Stimulated activated CD4-positive, alpha-beta T cell treated with anti-CD3 and anti-CD28 coated beads, Interleukin-2, amount 100 ng/mL, for 4 hours (primary cell): ENCODE data around the gene MXRA5.
"Not testable (repeated sequence)": the region's sequence is repeated elsewhere in the genome, so short reads cannot be mapped to it uniquely, and the experiment has no call there.

Experiments
- DNase-seq: peaks from one replicate; pipeline ENCODE4 v3.0.0-alpha.2; 2020; ENCODE audit warnings: low read depth

MXRA5 gene

DNA sequence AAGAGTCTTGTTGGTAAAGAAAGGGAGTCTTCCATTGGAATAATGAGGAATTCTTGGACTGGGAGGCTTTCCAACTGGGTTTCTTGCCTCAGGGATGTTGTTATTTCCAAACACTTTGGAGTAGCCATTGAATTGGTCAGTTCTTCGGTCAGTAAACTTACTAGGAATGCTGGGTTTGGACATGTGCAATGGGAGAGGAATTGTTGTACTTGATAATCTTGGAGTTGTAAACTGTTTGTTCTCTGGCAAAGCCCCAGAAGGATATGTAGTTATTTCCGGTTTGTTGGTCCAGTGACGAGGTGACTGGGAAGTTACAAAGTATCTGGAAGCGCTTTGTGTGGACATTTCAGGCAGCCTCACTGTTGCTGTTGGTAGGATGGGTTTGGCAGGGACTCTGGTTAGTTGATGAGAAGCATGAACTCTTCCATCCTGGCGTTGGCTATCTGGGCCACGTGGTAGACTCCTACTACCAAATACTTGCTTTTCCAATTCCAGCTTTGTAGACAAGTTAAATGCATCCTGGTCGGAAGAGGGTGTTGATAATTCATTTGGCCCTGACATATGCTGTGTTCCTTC is 25.9 kb downstream of the MXRA5 start:
- DNase-seq, result no peak

DNA sequence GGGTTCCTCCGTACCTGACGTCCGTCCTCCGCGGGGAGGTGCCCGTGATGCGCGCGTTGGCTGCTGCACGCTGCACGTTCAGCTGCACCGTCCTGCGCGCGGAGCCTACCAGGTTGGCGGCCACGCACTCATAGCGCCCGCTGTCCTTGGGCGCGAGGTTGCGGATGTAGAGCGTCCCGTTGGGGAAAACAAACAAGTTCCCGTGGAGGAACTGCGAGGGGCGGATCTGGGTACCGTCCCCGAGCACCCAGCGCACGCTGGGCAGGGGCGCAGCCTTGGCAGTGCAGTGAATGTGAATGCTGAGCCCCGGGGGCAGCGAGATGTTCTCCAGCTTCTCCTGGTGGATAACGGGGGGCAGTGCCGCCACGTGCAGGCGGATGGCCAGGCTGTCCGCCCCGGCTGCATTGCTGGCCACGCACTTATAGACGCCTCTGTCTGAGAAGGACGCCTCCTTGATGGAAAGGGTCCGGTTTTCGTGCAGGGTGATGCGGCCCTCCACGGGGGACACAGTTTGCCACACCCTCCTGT is 29.2 kb downstream of the MXRA5 start:
- DNase-seq, result no peak

DNA sequence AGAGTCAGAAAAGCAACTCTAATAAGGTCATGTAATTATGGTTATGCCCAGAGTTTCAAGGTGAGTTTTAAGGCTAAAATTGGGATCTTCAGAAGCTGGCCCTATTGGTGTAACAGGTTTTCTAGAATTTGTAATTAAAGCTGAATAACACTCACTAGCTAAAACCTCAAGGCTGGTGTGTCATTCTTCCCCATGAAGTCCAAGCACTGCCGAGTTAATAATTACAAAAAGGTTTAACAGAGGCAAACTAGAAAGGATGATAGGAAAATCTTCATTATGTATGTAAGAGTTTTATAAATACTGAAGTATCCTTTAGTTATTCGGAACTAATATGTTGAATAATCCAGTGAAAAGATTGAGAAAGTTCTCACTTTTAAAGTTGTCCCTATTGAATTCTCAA is 34.3 kb downstream of the MXRA5 start:
- no peak for DNase-seq

- DNase-seq, result no peak
Measured at GRCh38 chrX:3307881-3308280, 38.6 kb downstream of the MXRA5 start.

DNA sequence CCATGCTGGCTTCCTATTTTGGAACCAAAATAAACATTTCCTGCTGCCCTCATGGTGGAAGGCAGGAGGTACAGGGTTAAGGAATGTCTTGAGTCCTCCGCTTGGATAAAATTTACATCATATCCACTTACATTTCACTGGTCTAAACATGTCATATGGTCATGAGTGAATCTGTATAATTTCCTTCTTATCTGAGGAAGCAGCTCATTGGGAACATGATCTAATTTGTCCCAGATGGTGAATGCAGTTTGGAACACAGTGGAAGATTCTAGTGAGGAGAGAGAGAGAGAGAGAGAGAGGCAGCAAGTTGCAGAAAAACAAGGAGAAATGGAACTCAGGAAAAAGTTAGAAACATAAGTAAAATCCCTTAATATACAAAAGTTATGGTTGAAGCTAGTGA is 46.8 kb downstream of the MXRA5 start:
- DNase-seq, result no peak

DNA sequence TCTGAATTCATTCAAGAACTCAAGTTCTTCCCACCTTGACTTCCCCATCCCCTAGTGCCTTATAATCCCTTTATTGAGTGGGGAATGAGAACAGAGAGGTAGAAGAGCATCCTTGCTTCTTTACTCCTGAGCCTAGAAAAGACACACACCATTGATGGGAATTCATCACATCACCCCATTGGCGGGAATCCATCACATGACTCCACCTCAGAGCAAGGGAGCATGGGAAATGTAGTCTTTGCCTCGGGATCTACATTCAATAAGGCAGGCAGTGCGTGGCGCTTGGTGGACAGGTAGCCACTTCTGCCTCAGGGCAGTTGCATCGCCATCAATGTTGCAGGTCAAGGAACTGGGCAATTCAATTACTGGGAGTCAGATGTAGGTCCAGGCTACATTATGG is 50.7 kb downstream of the MXRA5 start:
- DNase-seq, result no peak

- no peak for DNase-seq
Measured at GRCh38 chrX:3293251-3293650, 53.2 kb downstream of the MXRA5 start.

DNA sequence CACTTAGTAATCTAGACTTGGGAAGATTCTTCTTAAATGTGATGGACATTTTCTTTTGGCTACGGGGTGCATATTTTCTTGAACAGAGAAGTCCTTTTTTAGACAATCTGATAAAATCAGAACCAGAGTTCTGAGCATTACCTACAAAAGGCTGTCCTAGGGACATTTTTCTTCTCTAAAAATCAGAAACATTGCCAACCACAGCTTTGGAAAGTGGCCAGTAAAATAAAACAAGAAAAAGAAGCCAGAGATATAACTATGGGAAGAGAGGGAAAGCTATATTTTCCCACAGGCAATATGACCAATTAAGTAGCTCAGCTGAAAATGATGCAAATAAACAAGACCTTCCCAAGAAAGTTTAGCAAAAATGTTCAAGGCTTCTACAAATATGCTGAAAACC is 55.9 kb downstream of the MXRA5 start:
- DNase-seq, result no peak

DNA sequence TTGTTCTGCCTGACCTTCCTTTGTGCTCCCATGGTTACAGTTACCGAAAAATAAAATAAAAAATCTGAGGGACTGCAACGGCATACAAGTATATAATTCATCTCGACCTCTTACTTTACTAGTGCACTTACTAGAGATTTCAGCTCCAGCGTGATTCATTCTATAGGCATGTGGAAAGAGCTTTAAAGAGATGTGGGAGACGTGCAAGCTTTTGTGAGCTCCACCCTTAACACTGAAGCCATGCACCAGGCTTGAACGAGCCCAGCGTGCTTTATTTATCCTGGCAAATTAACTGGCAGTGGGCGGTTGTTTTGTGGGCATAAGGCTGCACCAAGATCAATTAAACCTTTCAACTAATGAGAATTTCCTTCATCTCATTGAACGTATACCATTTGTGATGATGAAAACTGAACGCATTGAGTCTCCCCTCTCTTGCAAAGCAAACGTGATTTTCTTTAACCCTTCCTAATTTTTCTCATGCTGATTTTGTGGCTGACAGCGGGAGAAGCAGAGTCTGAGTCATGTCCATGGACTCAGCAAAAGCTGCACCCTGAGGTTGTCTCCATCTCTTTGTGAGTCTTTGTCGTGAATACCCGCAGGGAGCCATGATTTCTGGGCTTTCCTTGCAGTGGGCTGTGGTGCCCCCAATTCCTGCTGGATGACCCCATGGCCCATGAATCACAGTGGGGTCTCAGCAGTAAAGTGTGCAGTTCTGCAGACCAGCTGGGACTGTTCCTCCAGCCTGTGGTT is 60.1 kb downstream of the MXRA5 start:
- no peak for DNase-seq

- DNase-seq, result no peak
Measured at GRCh38 chrX:3280706-3281105, 65.7 kb downstream of the MXRA5 start.

GRCh38 chrX:3273668-3274067 is 72.8 kb downstream of the MXRA5 start:
- DNase-seq, result not testable (repeated sequence)

- DNase-seq, result no peak
Measured at GRCh38 chrX:3271834-3272186, 74.6 kb downstream of the MXRA5 start.

DNA sequence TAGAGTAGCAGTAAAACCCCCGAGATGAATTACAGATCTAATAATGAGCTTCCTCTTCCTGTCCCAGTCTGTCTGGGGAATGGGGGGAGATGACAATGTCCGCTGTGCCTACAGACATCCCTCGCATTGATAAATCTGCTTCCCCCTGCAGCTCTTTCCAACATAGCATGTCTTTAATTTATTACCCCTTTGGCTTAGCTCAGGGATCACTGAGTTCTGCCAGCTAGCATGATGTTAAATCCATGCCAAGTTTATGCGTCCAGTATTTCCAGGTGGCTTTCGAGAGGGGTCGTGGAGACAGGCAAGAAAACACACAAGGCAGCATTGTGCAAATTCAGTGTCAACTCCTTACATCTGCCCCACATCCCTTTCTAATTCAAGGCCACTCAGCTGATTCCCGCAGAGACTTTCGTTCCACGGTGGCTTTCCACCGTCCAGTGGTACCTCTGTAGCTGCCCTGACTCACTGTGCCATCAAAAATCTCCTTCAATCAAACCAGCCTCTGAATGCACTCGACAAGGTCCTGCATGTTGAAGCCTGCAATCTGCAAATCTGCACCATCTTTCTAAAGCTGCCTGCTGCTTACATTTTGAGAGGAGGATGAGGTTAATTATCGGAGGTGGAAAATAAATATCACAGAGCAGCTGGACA is 75.1 kb downstream of the MXRA5 start:
- DNase-seq, result no peak

DNA sequence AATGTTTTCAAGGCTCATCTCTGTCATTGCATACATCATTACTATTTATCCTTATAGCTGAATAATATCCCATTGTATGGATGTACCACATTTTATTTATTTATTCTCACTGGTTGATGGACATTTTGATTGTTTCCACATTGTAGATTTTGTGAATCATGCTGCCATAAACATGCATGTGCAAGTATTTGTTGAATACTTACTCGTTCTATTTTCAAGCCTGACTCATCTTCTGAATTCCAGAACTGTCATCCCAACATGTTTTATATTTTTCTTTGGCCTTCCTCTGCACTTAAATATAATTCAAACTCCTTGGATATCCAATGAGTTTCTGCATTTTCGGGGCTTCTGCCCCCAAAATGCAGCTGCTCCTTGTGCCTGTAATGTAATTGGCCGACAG is 77.6 kb downstream of the MXRA5 start:
- no peak for DNase-seq

GRCh38 chrX:3263681-3264126 is 82.7 kb downstream of the MXRA5 start:
- DNase-seq, result no peak

DNA sequence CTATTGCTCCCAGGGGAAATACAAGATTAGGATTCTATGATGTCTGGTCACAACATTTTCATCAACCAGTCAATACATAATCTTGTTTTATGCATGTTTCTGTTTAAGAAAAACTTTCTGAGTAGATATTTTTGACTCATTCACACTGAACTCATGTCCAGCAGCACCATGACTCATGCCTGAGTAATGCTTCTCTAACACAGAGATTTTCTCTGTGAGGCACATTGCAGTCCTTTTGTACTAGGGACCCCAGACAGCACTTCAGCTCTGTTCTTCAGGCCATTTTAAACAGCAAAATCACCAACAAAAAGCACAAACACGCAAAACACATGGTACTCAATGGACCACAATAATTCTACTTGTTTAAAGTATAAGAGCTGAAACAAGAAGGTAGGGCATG is 83.6 kb downstream of the MXRA5 start:
- no peak for DNase-seq
